HG03565 (cell line): ENCODE results near the gene ACTMAP.
"Not testable (repeated sequence)": the region's sequence is repeated elsewhere in the genome, so short reads cannot be mapped to it uniquely, and the experiment has no call there.

Experiments
- ATAC-seq: cut with Tn5 transposase; IDR thresholded peaks from one replicate; pipeline ENCODE4 v1.9.1; 2021; ENCODE audit warnings: mild to moderate bottlenecking, moderate library complexity; ENCODE audit not compliant: unreplicated experiment

The ACTMAP gene

DNA sequence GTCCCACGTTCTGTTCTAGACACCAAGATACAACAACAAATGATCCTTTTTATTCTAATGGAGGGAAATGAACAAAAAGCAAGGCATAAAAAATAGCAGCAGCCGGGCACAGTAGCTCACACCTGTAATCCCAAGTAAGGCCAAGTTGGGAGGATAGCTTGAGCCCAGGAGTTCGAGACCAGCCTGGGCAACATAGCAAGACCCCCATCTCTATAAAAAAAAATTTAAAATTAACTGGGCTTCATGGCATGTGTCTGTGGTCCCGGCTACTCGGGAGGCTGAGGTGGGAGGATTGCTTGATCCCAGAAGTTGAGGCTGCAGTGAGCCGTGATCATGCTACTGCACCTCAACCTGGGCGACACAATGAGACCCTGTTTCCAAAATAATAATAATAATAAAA, 26.1 kb upstream of the ACTMAP start:
- no peak for ATAC-seq

GRCh38 chr19:40775632-40776022, 25.4 kb upstream of the ACTMAP start:
- no peak for ATAC-seq

- no peak for ATAC-seq
These were observed 24.8 kb upstream of the ACTMAP start, which contains the start of gene MIA for GRCh38 chr19:40774916-40775631. MIA (plus strand) TSS chr19:40775521; CDS start chr19:40775543, 22 bp downstream.

GRCh38 chr19:40771101-40771862, 21.0 kb upstream of the ACTMAP start:
- not testable (repeated sequence) for ATAC-seq

GRCh38 chr19:40768869-40769268, 18.6 kb upstream of the ACTMAP start:
- ATAC-seq = no peak

DNA sequence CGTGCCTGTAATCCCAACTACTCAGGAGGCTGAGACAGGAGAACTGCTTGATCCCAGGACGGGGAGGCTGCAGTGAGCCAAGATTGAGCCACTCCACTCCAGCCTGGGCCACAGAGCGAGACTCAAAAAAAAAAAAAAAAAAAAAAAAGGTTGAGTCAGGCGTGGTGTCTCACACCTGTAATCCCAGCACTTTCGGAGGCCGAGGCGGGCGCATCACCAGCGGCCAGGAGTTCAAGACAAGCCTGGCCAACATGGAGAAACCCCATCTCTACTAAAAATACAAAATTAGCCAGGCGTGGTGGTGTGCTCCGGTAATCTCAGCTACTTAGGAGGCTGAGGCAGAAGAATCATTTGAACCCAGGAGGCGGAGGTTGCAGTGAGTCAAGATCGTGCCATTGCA, 16.1 kb upstream of the ACTMAP start:
- not testable (repeated sequence) for ATAC-seq

- no peak for ATAC-seq
These were observed 13.7 kb upstream of the ACTMAP start for GRCh38 chr19:40763963-40764362.

DNA sequence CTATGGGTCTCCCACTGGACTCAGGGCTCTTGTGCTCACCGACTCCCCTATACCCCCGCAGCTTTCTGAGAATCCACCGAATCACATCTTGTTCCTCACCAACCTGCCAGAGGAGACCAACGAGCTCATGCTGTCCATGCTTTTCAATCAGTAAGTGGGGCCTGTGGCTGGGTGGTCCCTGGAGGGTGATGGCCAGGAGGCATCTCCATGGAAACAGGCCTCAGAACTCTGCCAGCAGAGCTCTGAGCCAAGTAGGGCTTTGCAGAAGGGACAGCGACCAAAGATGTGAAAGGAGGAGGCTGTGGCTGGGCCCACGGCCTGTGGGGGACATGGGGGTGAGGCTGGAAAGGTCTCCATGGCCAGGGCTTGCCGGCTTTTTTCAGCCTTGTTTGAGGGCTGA, 13.2 kb upstream of the ACTMAP start:
- no peak for ATAC-seq

- no peak for ATAC-seq
These were observed 12.6 kb upstream of the ACTMAP start for GRCh38 chr19:40762754-40763470.

GRCh38 chr19:40759352-40759751, 9.1 kb upstream of the ACTMAP start:
- no peak for ATAC-seq

GRCh38 chr19:40758491-40758890, 8.2 kb upstream of the ACTMAP start:
- no peak for ATAC-seq

DNA sequence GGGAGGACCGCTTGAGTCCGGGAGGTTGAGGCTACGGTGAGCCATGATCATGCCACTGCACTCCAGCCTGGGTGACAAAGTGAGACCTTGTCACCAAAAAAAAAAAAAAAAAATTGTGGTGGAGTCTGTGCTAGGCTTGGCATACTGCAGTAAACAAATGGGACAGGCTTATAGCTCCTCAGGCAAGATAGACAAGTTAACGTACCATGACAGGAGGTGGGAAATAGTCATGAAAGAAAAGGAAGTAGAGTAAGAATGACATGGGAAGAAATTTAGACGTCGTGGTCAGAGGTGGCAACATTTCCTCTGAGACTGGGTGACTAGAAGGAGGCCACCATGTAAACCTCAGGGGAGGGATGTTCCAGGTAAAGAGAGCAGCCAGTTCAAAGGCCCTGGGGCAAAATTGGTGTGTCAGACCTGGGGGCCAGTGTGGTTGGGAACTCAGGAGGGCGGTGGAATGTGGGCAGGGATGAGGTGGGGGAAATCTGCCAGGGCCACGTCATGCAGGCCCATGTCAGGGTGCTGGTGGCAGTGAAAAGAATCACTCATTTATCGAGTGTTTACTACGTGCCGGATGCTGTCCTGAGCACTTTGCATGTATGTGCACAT, 6.3 kb upstream of the ACTMAP start:
- ATAC-seq = no peak

DNA sequence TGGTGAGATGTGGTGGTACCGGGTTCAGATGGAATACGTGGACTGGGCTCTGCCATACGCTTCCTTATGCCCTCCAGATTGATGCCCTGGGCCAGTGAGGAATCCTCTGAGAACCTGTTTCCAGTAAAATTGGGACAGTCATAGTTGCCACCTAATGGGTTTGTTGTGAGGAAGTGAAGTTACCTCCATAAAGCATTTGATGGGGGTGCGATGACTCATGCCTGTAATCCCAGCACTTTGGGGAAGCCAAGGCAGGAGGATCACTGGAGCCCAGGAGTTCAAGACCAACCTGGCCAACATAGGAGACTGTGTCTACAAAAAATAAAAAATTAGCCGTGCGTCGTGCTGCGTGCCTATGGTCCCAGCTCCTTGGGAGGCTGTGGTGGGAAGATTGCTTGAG, 5.5 kb upstream of the ACTMAP start:
- no peak for ATAC-seq

- no peak for ATAC-seq
These were observed 5.0 kb upstream of the ACTMAP start for GRCh38 chr19:40755248-40755624.

GRCh38 chr19:40754611-40755247, 4.5 kb upstream of the ACTMAP start:
- no peak for ATAC-seq

DNA sequence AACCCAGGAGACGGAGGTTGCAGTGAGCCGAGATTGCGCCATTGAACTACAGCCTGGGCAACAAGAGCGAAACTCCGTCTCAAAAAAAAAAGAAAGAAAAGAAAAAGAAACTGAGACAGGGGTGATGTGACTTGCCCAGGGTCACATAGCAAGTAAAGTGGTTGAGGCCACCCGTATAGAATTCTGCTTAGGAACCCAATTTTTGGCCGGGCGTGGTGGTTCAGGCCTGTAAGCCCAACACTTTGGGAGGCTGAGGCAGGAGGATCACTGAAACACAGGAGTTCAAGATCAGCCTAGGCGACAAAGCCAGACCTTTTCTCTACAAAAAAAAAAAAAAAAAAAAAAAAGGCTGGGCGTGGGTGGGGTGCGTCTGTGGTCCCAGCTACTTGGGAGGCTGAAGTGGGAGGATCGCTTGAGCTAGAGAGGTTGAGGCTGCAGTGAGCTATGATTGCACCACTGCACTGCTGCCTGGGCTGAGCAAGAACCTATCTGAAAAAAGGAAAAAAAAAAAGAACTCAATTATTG, 2.0 kb upstream of the ACTMAP start:
- no peak for ATAC-seq

DNA sequence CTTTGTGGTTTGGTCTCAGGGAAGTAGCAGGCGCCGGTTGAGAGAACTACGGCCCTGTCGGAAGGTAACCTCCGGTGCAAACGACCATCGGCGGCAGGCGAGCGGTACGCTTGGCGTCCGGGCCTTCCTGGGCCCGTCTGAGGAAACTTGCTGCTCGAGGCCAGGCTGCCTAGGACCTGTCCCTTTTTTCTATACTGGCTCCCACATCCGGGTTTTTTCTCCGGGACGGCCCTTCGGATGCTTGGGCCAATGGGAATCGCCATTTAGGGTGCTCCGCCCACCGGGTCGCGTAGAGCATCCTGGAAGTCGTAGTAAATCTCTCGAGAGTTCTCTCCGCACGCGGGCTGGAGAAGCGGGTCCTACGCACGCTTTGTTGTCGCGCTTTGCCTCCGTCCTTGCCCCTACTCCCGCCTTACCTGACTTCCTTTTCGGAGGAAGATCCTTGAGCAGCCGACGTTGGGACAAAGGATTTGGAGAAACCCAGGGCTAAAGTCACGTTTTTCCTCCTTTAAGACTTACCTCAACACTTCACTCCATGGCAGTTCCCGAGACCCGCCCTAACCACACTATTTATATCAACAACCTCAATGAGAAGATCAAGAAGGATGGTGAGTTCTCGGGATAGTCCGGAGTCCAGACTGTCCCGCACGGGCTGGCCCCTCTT, 729 bp upstream of the ACTMAP start, which contains the start of gene SNRPA:
Gene SNRPA (plus strand): TSS at position 330 of the 664 bp plus-strand sequence. CDS start 206 bp downstream, at position 536.
- peak; percentile 41 for ATAC-seq

DNA sequence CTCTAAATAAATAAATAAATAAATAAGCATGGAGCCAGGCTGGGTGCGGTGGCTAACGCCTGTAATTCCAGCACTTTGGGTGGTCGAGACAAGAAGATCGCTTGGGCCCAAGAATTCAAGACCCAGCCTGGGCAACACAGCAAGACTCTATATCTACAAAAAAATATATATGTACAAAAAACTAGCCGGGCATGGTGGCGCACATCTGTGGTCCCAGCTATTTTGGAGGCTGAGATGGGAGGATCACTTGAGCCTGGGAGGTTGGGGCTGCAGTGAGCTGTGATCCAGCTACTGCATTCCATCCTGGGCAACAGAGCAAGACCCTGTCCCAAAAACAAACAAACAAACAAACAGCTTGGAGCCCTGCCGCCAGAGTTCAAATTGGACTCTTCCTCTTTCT, 2.7 kb downstream of the ACTMAP start:
- ATAC-seq = no peak

DNA sequence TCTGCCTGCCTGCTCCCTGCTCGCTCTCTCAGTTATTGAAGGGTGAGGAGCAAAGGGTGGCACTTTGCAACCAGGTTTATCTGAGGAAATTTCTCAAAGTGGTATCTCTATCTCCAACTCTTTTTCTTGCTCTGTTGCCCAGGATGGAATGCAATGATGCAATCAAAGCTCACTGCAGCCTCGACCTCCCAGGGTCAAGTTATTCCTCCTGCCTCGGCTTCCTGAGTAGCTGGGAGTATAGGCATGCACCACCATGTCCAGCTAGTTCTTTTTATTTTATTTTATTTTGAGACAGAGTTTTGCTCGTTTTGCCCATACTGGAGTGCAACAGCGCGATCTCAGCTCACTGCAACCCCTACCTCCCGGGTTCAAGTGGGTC, 4.9 kb downstream of the ACTMAP start:
- ATAC-seq = no peak
